ENCODE results near the gene CALML6. TPM values are rescaled to one million over a fixed set of nuclear protein-coding genes. Genes with fewer than 3 reads are reported as not detected.

CALML6 gene
- total and polyA plus RNA-seq, 2 of the 8 experiments (the other 6 are each of a cell fraction or from before 2014, with no cell fraction given): 0.54 to 1.3 TPM

DNA sequence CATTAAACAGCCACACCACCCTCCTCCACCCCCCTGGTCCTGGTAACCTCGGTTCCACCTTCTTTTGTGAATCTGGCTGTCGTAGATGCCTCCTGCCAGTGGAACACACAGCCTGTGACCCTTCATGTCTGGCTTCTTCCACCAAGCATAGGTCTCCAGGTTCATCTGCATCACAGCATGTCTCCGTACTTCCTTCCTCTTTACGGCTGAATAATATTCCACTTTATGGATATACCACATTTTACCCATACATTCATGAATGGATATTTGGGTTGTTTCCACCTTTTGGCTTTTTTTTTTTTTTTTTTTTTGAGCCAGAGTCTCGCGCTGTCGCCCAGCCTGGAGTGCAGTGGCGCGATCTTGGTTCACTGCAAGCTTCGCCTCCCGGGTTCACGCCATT lies 11.8 kb upstream of the CALML6 start:
- Histone ChIP-seq H4K91ac (replicated peaks; ENCODE audit: insufficient read length, low read length) (peak overlapping the region; percentile 74), H3K23ac (ENCODE audit: insufficient read length) (no peak overlapping the region), H3K36me3 (ENCODE audit: control insufficient read depth in 2 of 4, insufficient read depth in 4 of 4, low read length in 3 of 4) (no peaks in the 10 kb centered on the region), H2BK120ac (replicated peaks; ENCODE audit: low read depth, low read length) (no peak overlapping the region), H4K20me1 (replicated peaks in 1 of 2; ENCODE audit: control insufficient read depth in 1 of 2, insufficient read depth in 2 of 2, low read length in 2 of 2) (peaks cover 0 to 3% of the 10 kb centered on the region in 2 experiments), H3K9ac (replicated peaks in 1 of 4; ENCODE audit: extremely low read depth in 1 of 4, low read depth in 3 of 4, low read length in 3 of 4) (no peak overlapping the region), H3K23me2 (ENCODE audit: low read depth, low read length) (peaks cover under 1% of the 10 kb centered on the region; the same call in 1 of the 2 replicates), H2AFZ (ENCODE audit: low read length) (no peak overlapping the region), H3K9me3 (ENCODE audit: insufficient read depth in 2 of 2, low read depth in 1 of 2, low read length in 1 of 2) (no peaks in the 10 kb centered on the region), H3K27ac (ENCODE audit: low read depth, low read length) (no peak overlapping the region), H2BK12ac (ENCODE audit: low read depth, low read length) (no peak overlapping the region), H3K79me1 (ENCODE audit: low read depth, low read length) (no peaks in the 10 kb centered on the region), H2BK5ac (ENCODE audit: low read depth, low read length) (no peak overlapping the region), H3K4ac (replicated peaks; ENCODE audit: insufficient read length, low read depth, low read length) (no peak overlapping the region), H3K79me2 (ENCODE audit: control insufficient read depth in 1 of 2, insufficient read depth in 2 of 2, low read length in 2 of 2) (no peaks in the 10 kb centered on the region), H2BK15ac (ENCODE audit: low read length) (no peak overlapping the region), H3K27me3 (replicated peaks in 1 of 4; ENCODE audit: control insufficient read depth in 3 of 4, extremely low read depth in 1 of 4, insufficient read depth in 3 of 4, low read length in 3 of 4) (no peaks in the 10 kb centered on the region; a peak in 1 of 7 replicates), H4K8ac (ENCODE audit: extremely low read depth, insufficient read depth, low read length) (no peak overlapping the region), H3K4me3 (ENCODE audit: extremely low read depth in 1 of 4, insufficient read depth in 2 of 4, low read depth in 3 of 4, low read length in 4 of 4) (no peak overlapping the region), H3K18ac (ENCODE audit: extremely low read depth, low read length) (no peak overlapping the region), H2BK20ac (ENCODE audit: low read length) (no peak overlapping the region), H3K4me2 (ENCODE audit: insufficient read depth in 1 of 2, low read depth in 2 of 2, low read length in 2 of 2) (no peak overlapping the region), H2AK5ac (ENCODE audit: low read depth, low read length) (no peak overlapping the region), H4K5ac (ENCODE audit: insufficient read length, low read depth, low read length) (no peak overlapping the region), H3K56ac (replicated peaks; ENCODE audit: insufficient read length, low read depth, low read length) (no peak overlapping the region), H3K4me1 (replicated peaks in 1 of 4; ENCODE audit: control insufficient read depth in 3 of 4, insufficient read depth in 4 of 4, low read length in 3 of 4) (peaks cover 0 to 10% (median 1%) of the 10 kb centered on the region in 4 experiments; a peak in 4 of 7 replicates), H3K14ac (ENCODE audit: insufficient read length) (no peak overlapping the region)
- no peak for TF ChIP-seq KDM4A (IDR thresholded peaks at IDR 0.05; ENCODE audit: low read depth, low read length, severe bottlenecking)
- TF ChIP-seq SIX5 (IDR thresholded peaks at IDR 0.05; ENCODE audit: low read depth, low read length): no peak
- TF ChIP-seq BCL11A (IDR thresholded peaks at IDR 0.05; ENCODE audit: low read depth in 2 of 2, low read length in 2 of 2): no peak
- no peak for TF ChIP-seq HDAC6 (IDR thresholded peaks at IDR 0.05; ENCODE audit: low read depth, low read length)
- 95% methylated on average over 7 of the region's 12 CpGs; no CpG with 5 or more reads in 1 of the 2 experiments for WGBS, 2 experiments (ENCODE audit: extremely low coverage in 1 of 2, insufficient coverage in 1 of 2, insufficient read length in 1 of 2, insufficient replicate concordance in 2 of 2, low coverage in 1 of 2, low lambda C conversion rate in 2 of 2, missing lambda C conversion rate in 1 of 2)
- FAIRE-seq (no peak), DNase-seq (ENCODE audit: low read depth in 1 of 2, low spot score in 2 of 2) (no peak)
- ChIA-PET CTCF (ENCODE audit: partially characterized antibody) (no interaction called here), POLR2A (ENCODE audit: partially characterized antibody) (interaction anchor here (1.7 kb wide), 1 partner anchor 76 kb away, joined by 4 read pairs; no protein-coding TSS in a partner anchor)
